Measurements from ENCODE around the gene PFKP. TPM values are rescaled to one million over a fixed set of nuclear protein-coding genes. Genes with fewer than 3 reads are reported as not detected.
"Not testable (repeated sequence)": the region's sequence is repeated elsewhere in the genome, so short reads cannot be mapped to it uniquely, and the experiment has no call there.

PFKP gene
- total RNA-seq, 4 donors from 2014 or later, result 22.2 to 83.9 (median 34.0) TPM

- no peak for TF ChIP-seq CTCF (IDR thresholded peaks at IDR 0.05)
- no peak for DNase-seq (ENCODE audit: low spot score)
- ATAC-seq (ENCODE audit: low FRiP score), result peak; percentile 43
These were observed 12.5 kb upstream of the PFKP start for GRCh38 chr10:3054851-3055199.

- ATAC-seq (ENCODE audit: low FRiP score), result peak; percentile 13
- no peak for DNase-seq (ENCODE audit: low spot score)
- TF ChIP-seq CTCF (IDR thresholded peaks at IDR 0.05), result no peak
These were observed 10.9 kb upstream of the PFKP start for GRCh38 chr10:3056280-3057037.

DNA sequence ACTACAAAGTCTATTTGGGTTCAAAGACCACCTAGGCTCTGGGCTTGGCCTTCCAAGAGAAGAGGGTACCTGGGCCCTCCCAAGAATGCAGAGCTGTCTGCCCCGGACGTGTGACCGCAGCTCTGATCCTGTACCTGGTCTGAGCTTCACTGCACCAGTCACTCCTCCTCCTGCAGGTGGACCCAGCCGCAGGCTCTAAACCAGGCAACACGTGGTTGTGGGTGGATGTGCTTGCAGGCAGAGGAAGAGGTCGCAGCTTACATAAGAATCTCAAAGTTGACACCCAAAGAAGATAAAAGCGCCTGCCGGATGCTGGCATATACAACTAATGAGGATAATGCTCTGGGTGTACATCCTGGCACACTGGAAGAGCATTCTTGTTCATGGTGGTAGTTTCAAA is 9.4 kb upstream of the PFKP start:
- no peak for ATAC-seq (ENCODE audit: low FRiP score)
- DNase-seq (ENCODE audit: low spot score), result no peak
- no peak for TF ChIP-seq CTCF (IDR thresholded peaks at IDR 0.05)

DNA sequence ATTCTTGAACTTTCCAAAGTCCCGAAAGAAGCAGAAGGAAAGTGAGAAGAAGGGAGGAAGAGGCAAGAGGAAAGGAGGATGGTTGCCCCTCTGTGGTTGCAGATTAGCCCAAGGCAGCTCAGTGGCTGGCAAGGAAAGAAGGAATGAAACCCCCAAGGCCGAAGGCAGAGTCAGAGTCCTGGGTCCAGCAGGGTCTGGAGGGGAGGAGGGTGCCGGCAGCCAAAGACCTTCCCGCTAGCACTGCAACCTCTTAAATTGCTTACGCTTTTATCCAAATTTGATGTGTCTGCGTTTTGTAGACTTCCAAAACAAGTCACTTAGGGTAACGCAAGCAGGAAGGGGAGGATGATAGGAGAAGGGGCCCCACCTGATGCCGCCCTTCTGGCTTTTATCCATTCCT is 7.4 kb upstream of the PFKP start:
- DNase-seq (ENCODE audit: low spot score), result no peak
- no peak for ATAC-seq (ENCODE audit: low FRiP score)
- no peak for TF ChIP-seq CTCF (IDR thresholded peaks at IDR 0.05)

- no peak for DNase-seq (ENCODE audit: low spot score)
- ATAC-seq (ENCODE audit: low FRiP score), result no peak
- TF ChIP-seq CTCF (IDR thresholded peaks at IDR 0.05), result no peak
These were observed 6.9 kb upstream of the PFKP start for GRCh38 chr10:3060481-3060889.

GRCh38 chr10:3061323-3061898 is 5.9 kb upstream of the PFKP start:
- not testable (repeated sequence) for DNase-seq (ENCODE audit: low spot score)

DNA sequence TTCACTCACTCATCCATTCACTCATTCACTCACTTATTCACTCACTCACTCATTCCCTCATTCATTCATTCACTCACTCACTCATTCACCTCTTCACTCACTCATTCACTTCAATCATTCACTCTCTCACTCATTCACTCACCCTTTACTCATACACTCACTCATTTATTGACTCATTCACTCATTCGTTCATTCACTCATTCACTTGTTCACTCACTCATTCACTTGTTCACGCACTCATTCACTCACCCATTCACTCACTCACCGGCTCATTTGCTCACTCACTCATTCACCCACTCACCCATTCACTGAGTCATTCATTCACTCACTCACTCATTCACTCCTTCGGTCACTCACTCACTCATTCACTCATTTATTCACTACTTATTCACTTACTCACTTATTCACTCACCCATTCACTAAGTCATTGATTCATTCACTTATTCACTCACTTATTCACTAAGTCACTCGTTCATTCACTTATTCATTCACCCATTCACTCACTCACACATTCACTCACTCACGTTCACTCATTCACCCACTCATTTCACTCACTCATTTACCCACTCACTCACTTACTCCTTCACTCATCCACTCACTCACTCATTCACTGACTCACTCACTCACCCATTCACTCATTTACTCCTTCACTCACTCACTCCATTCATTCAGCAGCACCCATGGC is 4.7 kb upstream of the PFKP start:
- ATAC-seq (ENCODE audit: low FRiP score) (no peak), DNase-seq (ENCODE audit: low spot score) (no peak)
- TF ChIP-seq CTCF (IDR thresholded peaks at IDR 0.05), result no peak

More at GRCh38 chr10:3061323-3061898, 5.9 kb upstream of the PFKP start:
- ATAC-seq (ENCODE audit: low FRiP score), result not testable (repeated sequence)

Measured in omental fat pad (tissue), 4 donors.